ENCODE data around the gene PLCL2.

Gene PLCL2

DNA sequence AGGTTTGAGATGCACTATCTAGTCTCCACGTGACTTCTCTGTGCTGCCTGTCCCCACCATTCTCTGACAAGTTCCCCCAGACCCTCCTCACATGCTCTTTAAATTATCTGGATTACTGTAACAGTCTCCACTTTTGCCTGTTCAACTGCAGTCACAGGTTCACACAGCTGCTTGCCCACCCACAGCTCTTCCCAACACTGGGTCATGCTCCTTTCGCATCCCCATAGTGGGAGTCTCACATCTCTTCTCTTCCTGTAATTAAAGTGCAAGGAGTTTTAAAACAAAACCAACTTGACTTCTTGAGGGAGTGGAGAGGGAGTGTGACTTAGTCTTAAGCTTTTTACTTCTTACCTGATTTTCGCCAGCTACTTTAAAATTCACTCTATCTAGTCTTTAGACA is 178.8 kb downstream of the PLCL2 start:
- in situ Hi-C loops (cut with MboI; ENCODE audit: low sequenced_read_pairs), result no loop called here

- in situ Hi-C loops (cut with MboI; ENCODE audit: low sequenced_read_pairs), result no loop called here
These were observed 180.6 kb downstream of the PLCL2 start for GRCh38 chr3:17065315-17065714.

- in situ Hi-C loops (cut with MboI; ENCODE audit: low sequenced_read_pairs), result no loop called here
These were observed 181.1 kb downstream of the PLCL2 start for GRCh38 chr3:17065881-17066280.

DNA sequence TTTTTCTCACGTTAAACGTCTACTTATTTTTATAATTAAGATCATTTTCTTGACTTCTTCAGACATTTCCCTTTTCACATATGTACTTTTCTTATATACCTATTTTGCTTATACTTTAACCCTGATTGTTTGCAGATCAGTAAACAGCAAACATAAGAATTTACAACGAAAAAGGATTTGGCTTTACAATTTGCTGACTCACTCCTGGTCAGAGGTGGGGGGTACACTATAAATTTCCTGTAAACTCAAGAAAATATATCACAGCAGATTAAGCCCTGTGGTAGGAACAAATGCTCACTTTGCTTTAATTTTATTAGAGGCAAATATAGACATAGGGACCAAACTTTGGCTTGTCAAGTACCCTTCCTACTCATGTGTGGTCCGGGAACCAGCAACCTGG is 185.0 kb downstream of the PLCL2 start:
- in situ Hi-C loops (cut with MboI; ENCODE audit: low sequenced_read_pairs), result no loop called here

GRCh38 chr3:17070161-17070959 is 185.6 kb downstream of the PLCL2 start:
- in situ Hi-C loops (cut with MboI; ENCODE audit: low sequenced_read_pairs), result no loop called here

GRCh38 chr3:17074559-17074958 is 189.8 kb downstream of the PLCL2 start:
- in situ Hi-C loops (cut with MboI; ENCODE audit: low sequenced_read_pairs), result no loop called here

GRCh38 chr3:17075358-17075757 is 190.6 kb downstream of the PLCL2 start:
- in situ Hi-C loops (cut with MboI; ENCODE audit: low sequenced_read_pairs), result no loop called here

- in situ Hi-C loops (cut with MboI; ENCODE audit: low sequenced_read_pairs), result no loop called here
These were observed 191.2 kb downstream of the PLCL2 start for GRCh38 chr3:17075907-17076306.

- in situ Hi-C loops (cut with MboI; ENCODE audit: low sequenced_read_pairs), result no loop called here
These were observed 192.3 kb downstream of the PLCL2 start for GRCh38 chr3:17076940-17077605.

DNA sequence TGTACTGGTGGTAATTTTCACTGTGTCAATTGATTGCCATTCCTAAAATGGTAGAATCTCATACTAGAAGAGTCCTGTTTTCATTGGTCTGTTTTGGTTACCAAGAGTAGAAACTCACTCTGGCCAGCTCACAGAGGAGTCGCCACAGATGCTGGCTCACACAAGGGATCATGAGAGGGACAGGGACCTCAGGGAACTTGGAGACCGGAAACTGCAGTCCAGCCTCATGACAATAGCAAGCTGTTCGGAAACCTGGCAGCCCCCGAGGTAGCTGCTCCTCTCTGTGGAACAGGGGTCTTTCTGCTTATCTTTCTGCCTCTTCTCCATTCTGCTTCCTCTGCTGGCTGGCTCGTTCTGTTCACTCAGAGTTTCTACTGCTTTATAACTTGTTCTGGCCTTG is 192.9 kb downstream of the PLCL2 start:
- in situ Hi-C loops (cut with MboI; ENCODE audit: low sequenced_read_pairs), result no loop called here

GRCh38 chr3:17078926-17079465 is 194.2 kb downstream of the PLCL2 start:
- in situ Hi-C loops (cut with MboI; ENCODE audit: low sequenced_read_pairs), result no loop called here

- in situ Hi-C loops (cut with MboI; ENCODE audit: low sequenced_read_pairs), result no loop called here
These were observed 195.2 kb downstream of the PLCL2 start for GRCh38 chr3:17079933-17080332.

DNA sequence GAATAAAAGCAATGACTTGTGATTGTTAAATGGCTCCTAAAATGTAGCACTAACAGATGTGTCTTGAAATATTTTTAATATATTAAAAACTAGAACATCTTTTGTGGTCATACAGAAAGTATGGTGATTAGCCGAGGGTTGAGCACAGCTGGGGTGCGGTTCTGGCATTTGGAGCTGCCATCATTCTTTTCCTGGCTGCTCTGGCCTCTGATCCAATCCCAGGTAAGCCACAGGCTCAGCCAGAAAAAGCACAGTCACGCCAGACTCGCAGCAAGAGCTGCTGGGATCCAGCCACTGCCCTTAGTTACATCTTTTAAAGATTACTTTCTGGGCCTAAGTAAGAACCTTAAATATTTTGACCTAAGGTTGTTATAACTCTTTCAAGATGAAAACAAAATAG is 196.8 kb downstream of the PLCL2 start:
- in situ Hi-C loops (cut with MboI; ENCODE audit: low sequenced_read_pairs), result no loop called here

DNA sequence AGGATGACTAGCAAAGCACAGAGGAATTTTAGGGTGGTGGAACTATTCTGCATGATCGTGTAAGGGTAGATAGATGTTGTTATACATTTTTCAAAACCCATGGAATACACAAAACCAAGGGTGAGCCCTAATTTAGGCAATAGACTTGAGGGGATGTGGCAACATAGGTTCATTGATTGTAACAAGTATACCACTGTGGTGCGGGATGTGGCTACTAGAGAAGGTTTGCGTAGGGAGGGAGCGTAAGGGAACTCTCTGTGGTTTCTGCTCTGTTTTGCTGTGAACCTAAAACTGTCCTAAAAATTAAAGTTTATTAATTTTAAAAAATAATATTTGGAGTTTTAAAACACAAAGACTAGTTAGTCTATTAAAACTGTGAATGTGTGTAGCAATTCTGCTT is 202.8 kb downstream of the PLCL2 start:
- in situ Hi-C loops (cut with MboI; ENCODE audit: low sequenced_read_pairs), result no loop called here

DNA sequence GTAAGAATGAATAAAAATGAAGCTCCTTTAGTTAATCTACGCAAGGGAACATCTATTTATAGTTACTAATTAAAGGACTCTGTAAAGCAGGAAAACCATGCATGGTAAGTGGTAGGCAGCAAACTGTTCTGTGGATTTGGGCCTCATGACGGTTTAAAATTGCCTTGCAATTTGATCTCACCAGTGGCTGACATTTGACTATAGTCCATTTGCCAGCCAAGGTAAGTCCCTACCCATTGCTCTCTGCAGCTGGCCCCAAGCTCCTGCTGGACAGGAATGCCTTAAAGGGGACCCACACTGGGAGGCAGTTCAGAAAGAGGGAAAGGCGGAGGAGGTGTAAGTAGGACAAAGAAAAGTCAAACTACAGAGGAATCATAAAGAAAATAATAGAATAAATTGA is 203.3 kb downstream of the PLCL2 start:
- in situ Hi-C loops (cut with MboI; ENCODE audit: low sequenced_read_pairs), result no loop called here

DNA sequence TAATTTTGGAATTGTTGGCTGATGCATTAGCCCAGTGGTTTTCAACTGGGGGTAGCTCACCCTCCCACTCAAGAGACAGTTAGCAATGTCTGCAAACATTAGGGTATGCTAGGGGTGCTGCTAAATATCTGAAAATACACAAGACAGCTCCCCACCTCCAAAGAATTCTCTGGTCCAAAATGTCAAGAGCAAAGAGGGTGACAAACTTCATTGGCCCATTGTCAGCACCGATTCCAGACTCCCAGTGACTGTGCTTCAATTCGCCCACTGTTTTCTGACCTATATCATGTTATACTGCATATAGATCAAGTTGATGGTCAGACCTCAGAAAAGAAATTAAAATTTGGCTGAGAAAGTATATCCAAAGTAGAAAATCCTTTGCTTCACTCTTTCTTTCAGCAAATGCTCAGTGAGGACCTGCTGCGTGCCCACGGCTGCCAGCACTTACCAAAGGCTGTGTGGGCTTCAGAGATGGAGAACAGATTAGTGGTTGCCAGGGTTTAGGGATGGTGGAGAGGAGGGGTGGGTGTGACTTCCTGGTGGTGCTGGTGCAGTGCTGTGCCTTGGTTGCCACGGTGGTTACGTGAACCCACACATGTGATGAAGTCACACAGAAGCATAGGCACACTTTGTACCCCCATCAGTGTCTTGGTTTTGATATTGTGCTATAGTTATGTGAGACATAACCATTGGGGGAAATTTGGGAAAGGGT is 204.0 kb downstream of the PLCL2 start:
- in situ Hi-C loops (cut with MboI; ENCODE audit: low sequenced_read_pairs), result no loop called here

DNA sequence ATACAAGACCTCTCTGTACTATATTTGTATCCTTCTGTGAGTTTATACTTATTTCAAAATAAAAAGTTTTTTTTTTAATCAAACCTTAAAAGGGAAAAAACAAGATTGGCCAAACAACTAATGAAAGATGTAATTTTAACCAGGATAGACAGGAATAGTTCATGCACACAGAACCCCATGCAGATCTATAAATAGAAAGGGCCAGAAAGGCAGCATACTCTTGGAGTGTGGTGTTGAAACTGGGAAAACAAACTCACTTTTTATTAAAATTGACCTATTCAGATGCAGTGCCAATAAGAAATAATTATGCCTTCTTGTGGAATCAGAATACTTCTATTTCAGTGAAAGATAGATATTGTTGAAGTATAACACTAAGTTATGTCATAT is 204.6 kb downstream of the PLCL2 start:
- in situ Hi-C loops (cut with MboI; ENCODE audit: low sequenced_read_pairs), result no loop called here

GRCh38 chr3:17090280-17090983 is 205.7 kb downstream of the PLCL2 start:
- in situ Hi-C loops (cut with MboI; ENCODE audit: low sequenced_read_pairs), result no loop called here

- in situ Hi-C loops (cut with MboI; ENCODE audit: low sequenced_read_pairs), result no loop called here
These were observed 207.3 kb downstream of the PLCL2 start for GRCh38 chr3:17091910-17092582.

- in situ Hi-C loops (cut with MboI; ENCODE audit: low sequenced_read_pairs), result no loop called here
These were observed 207.8 kb downstream of the PLCL2 start for GRCh38 chr3:17092583-17092933.

DNA sequence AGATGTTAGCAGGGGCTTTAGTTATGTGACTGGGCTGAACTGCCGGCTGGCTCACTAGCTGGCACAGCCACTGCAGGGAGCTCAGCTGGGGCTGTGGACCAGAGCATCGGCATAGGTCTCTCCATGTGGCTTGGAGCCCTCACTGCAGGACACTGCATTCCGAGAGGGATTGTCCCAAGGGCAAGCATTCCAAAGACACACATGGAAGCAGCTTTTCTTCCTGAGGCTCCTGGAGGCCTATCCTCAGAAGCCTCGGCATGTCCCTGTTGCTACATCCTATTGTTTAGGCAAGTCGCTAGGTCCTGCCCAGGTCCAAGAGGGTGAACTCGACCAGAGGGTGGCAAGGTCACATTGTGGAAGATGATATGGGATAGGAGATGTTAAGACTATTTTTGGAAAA is 209.8 kb downstream of the PLCL2 start:
- in situ Hi-C loops (cut with MboI; ENCODE audit: low sequenced_read_pairs), result no loop called here

All from HL-60/S4 treated with retinoic acid at 250 ng/mL for 4 days and 3 days (cell line).